Large intestine (tissue), 3 donors: ENCODE measurements around the gene GLMN. TPM values are rescaled to one million over a fixed set of nuclear protein-coding genes. Genes with fewer than 3 reads are reported as not detected.

Source experiments
- DNase-seq, 2 donors: peaks; one replicate each; pipeline versions ENCODE4 v3.0.0 to v3.0.0-alpha.2; 2013
- H3K27ac ChIP-seq: one replicate; pipeline ENCODE4 v1.5.1; 2013; ENCODE audit warnings: low read length
- H3K27me3 ChIP-seq: 2 replicates; pipeline ENCODE4 v1.6.1; 2013; ENCODE audit warnings: low read length; ENCODE audit not compliant: control insufficient read depth, insufficient read depth
- H3K36me3 ChIP-seq: 2 replicates; pipeline ENCODE4 v1.6.1; 2013; ENCODE audit warnings: low read length; ENCODE audit not compliant: control insufficient read depth, insufficient read depth
- H3K4me1 ChIP-seq: one replicate; pipeline ENCODE4 v1.6.1; 2013; ENCODE audit warnings: low read length; ENCODE audit not compliant: control insufficient read depth, insufficient read depth
- H3K4me3 ChIP-seq: one replicate; pipeline ENCODE4 v1.5.1; 2013; ENCODE audit warnings: low read length
- H3K9me3 ChIP-seq: one replicate; pipeline ENCODE4 v1.6.1; 2013; ENCODE audit warnings: mild to moderate bottlenecking, low read depth, low read length, moderate library complexity; ENCODE audit not compliant: control insufficient read depth
- WGBS: methylation state at CpG from one replicate; pipeline ENCODE4 v1.1.5; 2013; ENCODE audit warnings: low lambda C conversion rate; ENCODE audit not compliant: insufficient coverage; 5-methylcytosine and 5-hydroxymethylcytosine counted together
- polyA plus RNA-seq: library from polyadenylated mRNA; unstranded; fragments of 120-200 nt; gene quantifications from one replicate; pipeline ENCODE4 v1.2.1, GENCODE V29; 2013

GLMN gene
- polyA plus RNA-seq, 1 donor, result 17.4 TPM

GRCh38 chr1:92326681-92327080 is 27.9 kb upstream of the GLMN start:
- Histone ChIP-seq H3K27me3 (no peaks in the 10 kb centered on the region), H3K9me3 (peaks cover 4% of the 10 kb centered on the region), H3K4me1 (no peaks in the 10 kb centered on the region), H3K36me3 (peaks cover 33% of the 10 kb centered on the region), H3K27ac (no peak overlapping the region), H3K4me3 (no peak overlapping the region)
- DNase-seq, result no peak
- no CpG with 5 or more reads among the region's 1 CpG for WGBS

DNA sequence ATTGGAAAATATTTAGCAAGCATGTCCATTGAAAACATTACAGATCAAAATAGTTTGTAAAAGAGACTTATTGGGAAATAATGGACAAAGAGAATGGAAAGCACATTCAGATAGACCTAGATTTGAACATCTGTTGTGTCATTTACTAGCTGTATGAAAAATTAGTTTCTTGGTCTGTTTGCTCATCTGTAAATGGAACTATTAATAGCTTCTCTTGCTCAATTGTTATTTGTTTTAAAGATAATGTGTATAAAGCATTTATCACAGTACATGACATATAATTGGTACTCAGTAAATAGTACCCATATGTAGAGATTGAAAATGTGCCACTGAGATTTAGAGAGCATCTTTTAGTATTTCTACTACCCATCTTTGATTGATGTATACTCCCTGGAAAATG is 26.0 kb upstream of the GLMN start:
- Histone ChIP-seq H3K27me3 (no peaks in the 10 kb centered on the region), H3K27ac (no peak overlapping the region), H3K36me3 (peaks cover 35% of the 10 kb centered on the region), H3K4me1 (no peaks in the 10 kb centered on the region), H3K9me3 (peaks cover 4% of the 10 kb centered on the region), H3K4me3 (no peak overlapping the region)
- no peak for DNase-seq

- H3K36me3 ChIP-seq, result peaks cover 26% of the 10 kb centered on the region
- no peak for DNase-seq
- 94% methylated on average over 2 of the region's 7 CpGs for WGBS
- H3K9me3 ChIP-seq, result peaks cover 4% of the 10 kb centered on the region
- no peaks in the 10 kb centered on the region for H3K4me1 ChIP-seq
- H3K27ac ChIP-seq, result no peak overlapping the region
- H3K27me3 ChIP-seq, result no peaks in the 10 kb centered on the region
- H3K4me3 ChIP-seq, result no peak overlapping the region
Measured at GRCh38 chr1:92323473-92324453, 25.0 kb upstream of the GLMN start.

DNA sequence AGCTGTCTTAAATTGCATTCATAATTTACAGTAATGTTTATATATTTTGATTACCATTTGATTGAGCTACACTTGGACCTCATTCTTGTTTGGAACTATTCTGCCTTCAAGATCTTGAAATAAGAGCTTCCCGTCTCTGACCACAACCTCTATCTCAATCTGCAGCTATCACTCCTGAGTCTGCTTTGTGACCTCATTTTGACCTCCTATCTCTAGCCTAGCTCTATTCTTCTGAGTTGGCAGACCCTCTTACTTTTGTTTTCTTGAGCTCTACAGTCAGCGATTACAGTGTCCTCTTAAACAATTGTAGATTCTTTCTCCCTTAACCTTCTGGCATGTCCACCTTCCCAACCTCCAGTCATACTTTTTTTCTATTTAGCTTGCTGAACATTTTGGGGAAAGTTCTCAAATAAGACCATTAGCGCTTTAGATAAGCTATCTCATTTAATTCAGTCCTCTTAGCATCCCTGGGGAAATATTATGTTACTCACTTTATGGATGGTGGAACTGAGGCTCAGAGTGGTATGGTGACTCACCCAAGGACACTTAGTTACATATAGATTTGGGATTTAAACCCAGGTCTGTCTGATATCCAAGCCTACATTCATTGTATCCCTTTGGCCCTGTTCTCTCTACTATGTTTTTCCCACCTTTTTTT is 19.2 kb upstream of the GLMN start:
- 71% methylated on average over 1 of the region's 3 CpGs for WGBS
- no peak overlapping the region for H3K27ac ChIP-seq
- H3K27me3 ChIP-seq, result no peaks in the 10 kb centered on the region
- no peak for DNase-seq
- H3K36me3 ChIP-seq, result peaks cover 8% of the 10 kb centered on the region
- no peak overlapping the region for H3K4me3 ChIP-seq
- H3K9me3 ChIP-seq, result no peaks in the 10 kb centered on the region
- H3K4me1 ChIP-seq, result no peaks in the 10 kb centered on the region

DNA sequence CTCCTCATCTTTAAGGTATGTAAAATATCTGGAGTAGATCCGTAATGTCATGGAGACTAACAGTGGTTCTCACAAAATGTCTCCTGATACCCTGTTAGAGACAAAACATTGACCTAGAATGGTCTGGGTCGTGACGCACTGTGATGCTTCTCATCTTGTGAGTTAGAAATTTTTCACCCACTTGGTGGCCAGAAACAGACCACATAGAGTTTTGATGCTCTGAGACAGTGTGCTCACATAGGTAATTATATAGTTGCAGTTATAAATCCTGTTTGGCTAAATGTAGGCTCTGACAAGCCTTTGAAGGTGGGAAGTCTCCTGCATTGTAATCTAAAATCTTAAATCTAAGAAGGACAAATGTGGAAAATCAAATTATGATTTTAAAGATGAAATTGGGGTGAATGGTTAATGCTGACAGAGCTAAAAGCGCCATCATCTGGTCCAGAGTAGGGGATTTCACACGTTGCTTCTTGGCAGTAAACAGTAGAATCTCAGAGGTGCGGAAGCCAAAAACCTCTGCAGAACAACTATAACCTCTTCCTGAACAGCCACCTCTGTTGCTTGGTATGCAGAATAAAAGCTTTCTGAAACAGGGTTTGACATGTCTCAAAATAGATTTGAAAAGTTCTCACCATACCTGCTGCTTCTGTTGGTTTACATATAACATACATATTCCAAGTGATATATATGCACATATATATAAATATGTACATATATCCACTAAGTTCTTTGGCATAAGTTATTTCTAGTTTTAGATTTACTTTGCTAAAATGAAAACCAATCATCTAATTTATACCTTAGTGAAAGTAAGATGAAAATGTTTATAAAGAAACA is 17.2 kb upstream of the GLMN start:
- H3K9me3 ChIP-seq, result no peaks in the 10 kb centered on the region
- H3K4me1 ChIP-seq, result no peaks in the 10 kb centered on the region
- DNase-seq, result peak; percentile 12 to 14
- no peak overlapping the region for H3K27ac ChIP-seq
- H3K27me3 ChIP-seq, result no peaks in the 10 kb centered on the region
- H3K36me3 ChIP-seq, result peaks cover 17% of the 10 kb centered on the region
- H3K4me3 ChIP-seq, result no peak overlapping the region
- no CpG with 5 or more reads among the region's 6 CpGs for WGBS

- Histone ChIP-seq H3K36me3 (peaks cover 12% of the 10 kb centered on the region), H3K27ac (no peak overlapping the region), H3K9me3 (no peaks in the 10 kb centered on the region), H3K27me3 (no peaks in the 10 kb centered on the region), H3K4me3 (no peak overlapping the region), H3K4me1 (no peaks in the 10 kb centered on the region)
- DNase-seq, result no peak
- WGBS, result 100% methylated on average over 1 of the region's 1 CpG
Measured at GRCh38 chr1:92314024-92314423, 15.2 kb upstream of the GLMN start.

DNA sequence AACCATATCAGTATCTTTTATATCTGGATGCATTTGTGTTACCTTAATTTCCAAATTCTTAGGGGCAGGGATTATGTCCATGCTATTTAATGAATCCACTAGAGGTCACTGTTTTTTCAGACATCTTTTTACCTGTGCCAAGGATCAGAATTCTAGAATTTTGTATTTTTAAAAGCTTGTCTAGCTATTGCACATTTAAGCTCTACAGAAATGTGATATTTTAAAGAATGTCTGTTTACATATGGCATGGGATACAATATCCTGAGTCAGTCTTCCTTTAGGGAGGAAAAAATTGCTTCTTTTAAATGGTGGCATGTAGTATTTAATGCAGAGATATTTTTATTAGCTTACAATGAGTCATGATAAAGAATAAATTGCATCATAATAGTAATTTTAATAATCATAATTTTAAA is 11.4 kb upstream of the GLMN start:
- H3K9me3 ChIP-seq, result no peaks in the 10 kb centered on the region
- no peaks in the 10 kb centered on the region for H3K4me1 ChIP-seq
- no peak overlapping the region for H3K4me3 ChIP-seq
- H3K36me3 ChIP-seq, result peaks cover 19% of the 10 kb centered on the region
- no peak overlapping the region for H3K27ac ChIP-seq
- DNase-seq, result peak in 1 of 2 donors; percentile 14
- H3K27me3 ChIP-seq, result no peaks in the 10 kb centered on the region

- no peak for DNase-seq
- H3K9me3 ChIP-seq, result no peaks in the 10 kb centered on the region
- no peaks in the 10 kb centered on the region for H3K4me1 ChIP-seq
- H3K4me3 ChIP-seq, result no peak overlapping the region
- no peak overlapping the region for H3K27ac ChIP-seq
- H3K36me3 ChIP-seq, result peaks cover 29% of the 10 kb centered on the region
- no peaks in the 10 kb centered on the region for H3K27me3 ChIP-seq
- 88% methylated on average over 1 of the region's 4 CpGs for WGBS
Measured at GRCh38 chr1:92307980-92308379, 9.2 kb upstream of the GLMN start.

GRCh38 chr1:92306020-92306419 is 7.2 kb upstream of the GLMN start:
- H3K4me3 ChIP-seq, result no peak overlapping the region
- H3K36me3 ChIP-seq, result peaks cover 20% of the 10 kb centered on the region
- no peaks in the 10 kb centered on the region for H3K4me1 ChIP-seq
- H3K27me3 ChIP-seq, result no peaks in the 10 kb centered on the region
- no peak overlapping the region for H3K27ac ChIP-seq
- H3K9me3 ChIP-seq, result no peaks in the 10 kb centered on the region
- DNase-seq, result no peak

GRCh38 chr1:92301021-92301420 is 2.2 kb upstream of the GLMN start:
- H3K27ac ChIP-seq, result no peak overlapping the region
- no peaks in the 10 kb centered on the region for H3K27me3 ChIP-seq
- H3K4me1 ChIP-seq, result no peaks in the 10 kb centered on the region
- DNase-seq, result no peak
- WGBS, result no CpG with 5 or more reads among the region's 5 CpGs
- H3K4me3 ChIP-seq, result no peak overlapping the region
- no peaks in the 10 kb centered on the region for H3K9me3 ChIP-seq
- peaks cover 18% of the 10 kb centered on the region for H3K36me3 ChIP-seq
